OCI-LY3 (cell line): Measurements from ENCODE around the gene CFAP221.

ENCODE experiments used
- H2AFZ ChIP-seq: fragments of 200-600, 300-600 bp; shearing (Covaris generic); 2 replicates; pipeline ENCODE4 v1.6.0; 2014; ENCODE audit warnings: antibody characterized with exemption, low read depth, low read length
- H3K27ac ChIP-seq: fragments of 200-600, 300-600 bp; sonication (generic); 2 replicates; pipeline ENCODE4 v1.5.1; 2014; ENCODE audit warnings: mild to moderate bottlenecking, low read length, moderate library complexity, mixed read lengths
- H3K27me3 ChIP-seq: fragments of 200-600, 300-600 bp; sonication (generic); 2 replicates; pipeline ENCODE4 v1.6.1; 2014; ENCODE audit warnings: low read depth, low read length, mixed read lengths
- H3K36me3 ChIP-seq: fragments of 200-600, 300-600 bp; sonication (generic); replicated peaks from 2 replicates; pipeline ENCODE3; 2014; ENCODE audit warnings: low read depth, low read length, mixed read lengths
- H3K4me1 ChIP-seq: fragments of 300-600, 200-600 bp; sonication (generic); 2 replicates; pipeline ENCODE4 v1.6.1; 2014; ENCODE audit warnings: low read length, mixed read lengths
- H3K4me2 ChIP-seq: fragments of 200-600, 300-600 bp; sonication (generic); 2 replicates; pipeline ENCODE4 v1.6.1; 2014; ENCODE audit warnings: low read length, mixed read lengths
- H3K4me3 ChIP-seq: fragments of 300-600, 200-600 bp; sonication (generic); 2 replicates; pipeline ENCODE4 v1.5.1; 2014; ENCODE audit warnings: antibody characterized with exemption, mild to moderate bottlenecking, low read length, moderate library complexity
- H3K79me2 ChIP-seq: fragments of 300-600, 200-600 bp; shearing (Covaris generic); 2 replicates; pipeline ENCODE4 v1.6.1; 2014; ENCODE audit warnings: mild to moderate bottlenecking, low read length, mixed read lengths
- H3K9ac ChIP-seq: fragments of 300-600, 200-600 bp; shearing (Covaris generic); 2 replicates; pipeline ENCODE4 v1.6.0; 2014; ENCODE audit warnings: mild to moderate bottlenecking, low read length, moderate library complexity
- H3K9me3 ChIP-seq: fragments of 200-600, 300-600 bp; shearing (Covaris generic); 2 replicates; pipeline ENCODE4 v1.6.1; 2014; ENCODE audit warnings: low read length, mixed read lengths; ENCODE audit not compliant: insufficient read depth
- H4K20me1 ChIP-seq: fragments of 200-600, 300-600 bp; sonication (generic); 2 replicates; pipeline ENCODE4 v1.6.1; 2016; ENCODE audit warnings: low read length, mixed read lengths; ENCODE audit not compliant: insufficient read depth
- EZH2phosphoT487 ChIP-seq: fragments of 200-600 bp; shearing (Covaris generic); IDR thresholded peaks from 2 replicates; pipeline ENCODE4 v1.6.1; 2018; ENCODE audit warnings: antibody characterized with exemption, mixed run types, low read depth
- TF ChIP-seq, protein P1 (sequence below): fragments of 200-600, 300-600 bp; sonication (generic); IDR thresholded peaks from 2 replicates; pipeline ENCODE4 v1.5.1; 2014; ENCODE audit warnings: antibody characterized with exemption, low read length, low read depth

CFAP221 gene

DNA sequence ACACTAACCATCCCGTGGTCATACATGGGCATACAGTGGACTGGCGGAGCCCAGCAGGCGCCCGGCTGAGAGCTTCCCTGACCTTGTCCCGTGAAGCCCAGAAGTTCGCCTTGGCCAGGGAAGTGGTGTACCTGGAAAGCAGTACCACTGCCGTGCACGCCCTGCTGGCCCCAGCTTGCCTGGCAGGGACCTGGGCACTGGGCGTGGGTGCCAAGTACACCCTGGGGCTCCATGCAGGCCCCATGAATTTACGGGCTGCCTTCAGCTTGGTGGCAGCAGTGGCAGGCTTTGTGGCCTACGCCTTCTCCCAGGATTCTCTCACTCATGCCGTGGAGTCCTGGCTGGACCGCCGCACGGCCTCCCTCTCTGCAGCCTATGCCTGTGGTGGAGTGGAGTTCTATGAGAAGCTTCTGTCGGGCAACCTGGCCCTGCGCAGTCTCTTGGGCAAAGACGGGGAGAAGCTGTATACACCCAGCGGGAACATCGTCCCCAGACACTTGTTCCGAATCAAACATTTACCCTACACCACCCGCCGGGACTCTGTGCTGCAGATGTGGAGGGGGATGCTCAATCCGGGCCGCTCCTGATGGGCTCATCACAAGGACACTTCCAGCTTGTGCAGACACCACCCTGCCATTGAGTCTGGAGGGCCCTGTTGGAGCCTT, 137.1 kb downstream of the CFAP221 start:
- peaks cover 25% of the 10 kb centered on the region for H3K79me2 ChIP-seq
- TF ChIP-seq, protein P1, sequence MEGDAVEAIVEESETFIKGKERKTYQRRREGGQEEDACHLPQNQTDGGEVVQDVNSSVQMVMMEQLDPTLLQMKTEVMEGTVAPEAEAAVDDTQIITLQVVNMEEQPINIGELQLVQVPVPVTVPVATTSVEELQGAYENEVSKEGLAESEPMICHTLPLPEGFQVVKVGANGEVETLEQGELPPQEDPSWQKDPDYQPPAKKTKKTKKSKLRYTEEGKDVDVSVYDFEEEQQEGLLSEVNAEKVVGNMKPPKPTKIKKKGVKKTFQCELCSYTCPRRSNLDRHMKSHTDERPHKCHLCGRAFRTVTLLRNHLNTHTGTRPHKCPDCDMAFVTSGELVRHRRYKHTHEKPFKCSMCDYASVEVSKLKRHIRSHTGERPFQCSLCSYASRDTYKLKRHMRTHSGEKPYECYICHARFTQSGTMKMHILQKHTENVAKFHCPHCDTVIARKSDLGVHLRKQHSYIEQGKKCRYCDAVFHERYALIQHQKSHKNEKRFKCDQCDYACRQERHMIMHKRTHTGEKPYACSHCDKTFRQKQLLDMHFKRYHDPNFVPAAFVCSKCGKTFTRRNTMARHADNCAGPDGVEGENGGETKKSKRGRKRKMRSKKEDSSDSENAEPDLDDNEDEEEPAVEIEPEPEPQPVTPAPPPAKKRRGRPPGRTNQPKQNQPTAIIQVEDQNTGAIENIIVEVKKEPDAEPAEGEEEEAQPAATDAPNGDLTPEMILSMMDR = no peak
- no peak for TF ChIP-seq EZH2phosphoT487
- H3K4me2 ChIP-seq = no peak overlapping the region
- no peaks in the 10 kb centered on the region for H3K27me3 ChIP-seq
- H3K36me3 ChIP-seq = peaks cover 20% of the 10 kb centered on the region
- H3K4me3 ChIP-seq = no peak overlapping the region
- peaks cover 11% of the 10 kb centered on the region; the same call in 1 of the 2 replicates for H4K20me1 ChIP-seq
- no peak overlapping the region for H3K27ac ChIP-seq
- no peaks in the 10 kb centered on the region for H3K9me3 ChIP-seq
- H3K4me1 ChIP-seq = peaks cover 8% of the 10 kb centered on the region; the same call in 1 of the 2 replicates
- no peak overlapping the region for H3K9ac ChIP-seq
- no peak overlapping the region for H2AFZ ChIP-seq

- peaks cover 20% of the 10 kb centered on the region for H3K36me3 ChIP-seq
- TF ChIP-seq, protein P1 = no peak
- TF ChIP-seq EZH2phosphoT487 = no peak
- H3K27ac ChIP-seq = no peak overlapping the region
- no peak overlapping the region for H3K4me2 ChIP-seq
- H3K4me1 ChIP-seq = peaks cover 8% of the 10 kb centered on the region; the same call in 1 of the 2 replicates
- H3K27me3 ChIP-seq = no peaks in the 10 kb centered on the region
- peaks cover 11% of the 10 kb centered on the region; the same call in 1 of the 2 replicates for H4K20me1 ChIP-seq
- H3K9me3 ChIP-seq = no peaks in the 10 kb centered on the region
- no peak overlapping the region for H3K4me3 ChIP-seq
- H2AFZ ChIP-seq = no peak overlapping the region
- peaks cover 25% of the 10 kb centered on the region for H3K79me2 ChIP-seq
- no peak overlapping the region for H3K9ac ChIP-seq
These were observed 137.6 kb downstream of the CFAP221 start for GRCh38 chr2:119681868-119682220.

GRCh38 chr2:119682578-119682977, 138.3 kb downstream of the CFAP221 start:
- TF ChIP-seq, protein P1 = no peak
- TF ChIP-seq EZH2phosphoT487 = no peak
- peaks cover 25% of the 10 kb centered on the region for H3K79me2 ChIP-seq
- peaks cover 8% of the 10 kb centered on the region; the same call in 1 of the 2 replicates for H3K4me1 ChIP-seq
- H3K4me2 ChIP-seq = no peak overlapping the region
- no peak overlapping the region for H2AFZ ChIP-seq
- H3K27me3 ChIP-seq = no peaks in the 10 kb centered on the region
- H3K9me3 ChIP-seq = no peaks in the 10 kb centered on the region
- no peak overlapping the region for H3K9ac ChIP-seq
- H3K36me3 ChIP-seq = peaks cover 20% of the 10 kb centered on the region
- H4K20me1 ChIP-seq = peaks cover 11% of the 10 kb centered on the region; the same call in 1 of the 2 replicates
- no peak overlapping the region for H3K4me3 ChIP-seq
- H3K27ac ChIP-seq = no peak overlapping the region

DNA sequence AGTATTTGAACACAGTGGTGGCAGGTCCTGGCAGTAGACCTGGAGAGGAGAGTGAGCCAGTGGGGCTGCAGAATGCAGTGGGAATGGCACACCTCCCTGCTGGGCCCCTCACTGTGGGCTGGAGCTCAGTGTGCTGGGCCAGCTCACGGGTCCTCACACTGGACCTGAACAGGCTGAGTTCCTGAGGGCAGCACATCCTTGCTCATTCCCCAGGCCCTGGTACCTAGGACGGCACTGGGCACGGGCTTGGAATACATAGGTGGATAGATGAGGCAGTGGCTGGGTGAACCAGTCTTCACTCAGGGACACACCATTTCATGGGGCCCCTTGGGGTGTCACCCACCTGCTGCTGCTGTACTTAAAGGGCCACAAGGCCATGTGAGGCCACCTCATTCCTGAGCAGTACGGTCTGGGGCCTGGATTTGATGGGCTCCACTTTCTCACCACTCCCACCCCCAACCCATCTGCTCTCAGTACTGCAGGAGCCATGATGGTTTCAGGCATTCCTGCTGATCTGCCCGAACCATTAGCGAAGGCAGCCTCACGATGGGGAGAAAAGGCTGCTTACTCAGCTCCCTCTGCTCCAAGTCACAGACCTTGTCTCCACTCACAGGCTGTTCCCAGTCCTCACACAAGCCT, 138.9 kb downstream of the CFAP221 start:
- Histone ChIP-seq H3K27me3 (no peaks in the 10 kb centered on the region), H3K4me2 (no peak overlapping the region), H2AFZ (no peak overlapping the region), H3K9me3 (no peaks in the 10 kb centered on the region), H4K20me1 (peaks cover 11% of the 10 kb centered on the region; the same call in 1 of the 2 replicates), H3K36me3 (peaks cover 20% of the 10 kb centered on the region), H3K4me3 (no peak overlapping the region), H3K9ac (no peak overlapping the region), H3K79me2 (peaks cover 25% of the 10 kb centered on the region), H3K4me1 (peaks cover 8% of the 10 kb centered on the region; the same call in 1 of the 2 replicates), H3K27ac (no peak overlapping the region)
- no peak for TF ChIP-seq EZH2phosphoT487
- TF ChIP-seq, protein P1 = no peak
